ENCODE results near the gene ZNF438. TPM values are rescaled to one million over a fixed set of nuclear protein-coding genes. Genes with fewer than 3 reads are reported as not detected.

ZNF438 gene
- polyA plus RNA-seq, 3 donors, result 5.4 to 11.1 (median 9.3) TPM

- no peak for TF ChIP-seq CTCF (IDR thresholded peaks at IDR 0.05)
- H3K9me3 ChIP-seq (replicated peaks in 1 of 2; ENCODE audit: control insufficient read depth in 1 of 2, insufficient read depth in 1 of 2, low read length in 2 of 2), result no peaks in the 10 kb centered on the region
- peaks cover 0 to 5% (median 2%) of the 10 kb centered on the region in 7 donors for H3K9me3 Mint-ChIP-seq
- no peaks in the 10 kb centered on the region for H4K20me1 ChIP-seq (ENCODE audit: insufficient read depth, low read length)
- no peaks in the 10 kb centered on the region for H3K27me3 ChIP-seq (ENCODE audit: control insufficient read depth in 2 of 2, insufficient read depth in 2 of 2, low read length in 2 of 2)
- H3K27ac ChIP-seq (ENCODE audit: low read depth in 1 of 2, low read length in 2 of 2), result no peak overlapping the region
- H3K27ac Mint-ChIP-seq, result no peak overlapping the region
- intact Hi-C loops (cut with micrococcal nuclease), result no loop called here
- peaks cover 12% of the 10 kb centered on the region for H3K4me1 Mint-ChIP-seq
- no peak overlapping the region for H3K4me3 Mint-ChIP-seq
- no peaks in the 10 kb centered on the region for H3K36me3 Mint-ChIP-seq
- H3K36me3 ChIP-seq (replicated peaks in 1 of 2; ENCODE audit: control insufficient read depth in 1 of 2, insufficient read depth in 2 of 2, low read length in 2 of 2), result no peaks in the 10 kb centered on the region
- H3K27me3 Mint-ChIP-seq (ENCODE audit: low read depth in 3 of 3), result peaks cover 0 to 2% (median 1%) of the 10 kb centered on the region in 3 donors
- H3K4me1 ChIP-seq (ENCODE audit: control insufficient read depth in 1 of 2, insufficient read depth in 2 of 2, low read length in 2 of 2), result no peaks in the 10 kb centered on the region
- WGBS (ENCODE audit: insufficient coverage), result no CpG with 5 or more reads among the region's 3 CpGs
- no peak overlapping the region for H3K4me2 ChIP-seq (replicated peaks; ENCODE audit: extremely low read depth, low read length, poor library complexity, severe bottlenecking)
- H2AFZ ChIP-seq (ENCODE audit: insufficient read depth, low read depth, low read length, poor library complexity, severe bottlenecking), result no peak overlapping the region
- H3K4me3 ChIP-seq (replicated peaks in 1 of 3; ENCODE audit: low read depth in 2 of 3, low read length in 3 of 3), result no peak overlapping the region
- H3K79me2 ChIP-seq (ENCODE audit: insufficient read depth, low read length), result no peaks in the 10 kb centered on the region
- DNase-seq, result no peak
- H3K9ac ChIP-seq (ENCODE audit: insufficient read depth, low read length, poor library complexity, severe bottlenecking), result no peak overlapping the region
These were observed 206.6 kb downstream of the ZNF438 start for GRCh38 chr10:30825022-30825421.

GRCh38 chr10:30823651-30824050 lies 208.0 kb downstream of the ZNF438 start:
- Histone ChIP-seq H2AFZ (ENCODE audit: insufficient read depth, low read depth, low read length, poor library complexity, severe bottlenecking) (no peak overlapping the region), H3K9ac (ENCODE audit: insufficient read depth, low read length, poor library complexity, severe bottlenecking) (no peak overlapping the region), H3K36me3 (replicated peaks in 1 of 2; ENCODE audit: control insufficient read depth in 1 of 2, insufficient read depth in 2 of 2, low read length in 2 of 2) (no peaks in the 10 kb centered on the region), H3K9me3 (replicated peaks in 1 of 2; ENCODE audit: control insufficient read depth in 1 of 2, insufficient read depth in 1 of 2, low read length in 2 of 2) (no peaks in the 10 kb centered on the region), H3K27me3 (ENCODE audit: control insufficient read depth in 2 of 2, insufficient read depth in 2 of 2, low read length in 2 of 2) (no peaks in the 10 kb centered on the region), H3K79me2 (ENCODE audit: insufficient read depth, low read length) (no peaks in the 10 kb centered on the region), H3K4me2 (replicated peaks; ENCODE audit: extremely low read depth, low read length, poor library complexity, severe bottlenecking) (no peak overlapping the region), H4K20me1 (ENCODE audit: insufficient read depth, low read length) (no peaks in the 10 kb centered on the region), H3K27ac (ENCODE audit: low read depth in 1 of 2, low read length in 2 of 2) (no peak overlapping the region), H3K4me3 (replicated peaks in 1 of 3; ENCODE audit: low read depth in 2 of 3, low read length in 3 of 3) (no peak overlapping the region), H3K4me1 (ENCODE audit: control insufficient read depth in 1 of 2, insufficient read depth in 2 of 2, low read length in 2 of 2) (no peaks in the 10 kb centered on the region)
- WGBS (ENCODE audit: insufficient coverage), result 88% methylated on average over 1 of the region's 2 CpGs
- H3K27ac Mint-ChIP-seq, result no peak overlapping the region
- peaks cover 1 to 2% (median 2%) of the 10 kb centered on the region in 3 donors for H3K27me3 Mint-ChIP-seq (ENCODE audit: low read depth in 3 of 3)
- intact Hi-C loops (cut with micrococcal nuclease), result no loop called here
- DNase-seq, result no peak
- H3K9me3 Mint-ChIP-seq, result peaks cover 0 to 5% (median 2%) of the 10 kb centered on the region in 7 donors
- TF ChIP-seq CTCF (IDR thresholded peaks at IDR 0.05), result no peak
- no peaks in the 10 kb centered on the region for H3K36me3 Mint-ChIP-seq
- peaks cover 12% of the 10 kb centered on the region for H3K4me1 Mint-ChIP-seq
- H3K4me3 Mint-ChIP-seq, result no peak overlapping the region
